ENCODE data around the gene GXYLT1.

GRCh38 chr12:42109031-42109430 lies 35.6 kb downstream of the GXYLT1 start:
- TF ChIP-seq CTCF (IDR thresholded peaks at IDR 0.05) = no peak
- no peak for TF ChIP-seq POLR2A (IDR thresholded peaks at IDR 0.05)
- no peak for TF ChIP-seq EP300 (IDR thresholded peaks at IDR 0.05)

Measured in tibial nerve (tissue), 4 donors.